ENCODE results near the gene CABLES1.

DNA sequence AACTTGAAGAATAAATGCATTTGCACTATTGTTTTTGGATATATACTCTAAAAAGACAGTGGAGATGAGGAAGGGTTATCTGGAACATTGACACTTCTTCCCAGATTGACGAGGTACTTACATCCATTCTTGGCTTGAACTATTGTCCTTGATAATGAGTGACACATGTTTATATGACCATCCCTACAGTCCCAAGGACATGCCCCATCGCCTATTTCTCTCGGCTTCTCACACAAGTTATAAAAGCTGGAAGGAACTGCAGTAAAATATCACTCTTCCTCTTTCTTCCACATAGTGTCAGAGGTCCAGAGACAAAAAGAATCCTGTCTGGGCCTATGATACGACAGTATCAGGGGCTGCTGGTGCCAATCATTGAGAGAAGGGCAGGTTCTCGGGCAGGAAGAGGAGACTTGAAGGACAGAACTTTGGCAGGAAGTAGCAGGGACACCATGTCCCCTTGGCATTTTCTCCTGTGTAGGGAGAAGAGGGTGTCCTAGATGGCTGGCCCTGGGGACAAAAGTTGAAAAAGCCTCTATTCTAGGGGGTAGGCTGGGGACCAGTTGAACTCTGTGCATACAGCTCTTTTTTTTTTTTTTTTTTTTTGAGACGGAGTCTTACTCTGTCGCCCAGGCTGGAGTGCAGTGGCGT, 5.8 kb upstream of the CABLES1 start:
- TF ChIP-seq, protein P1, sequence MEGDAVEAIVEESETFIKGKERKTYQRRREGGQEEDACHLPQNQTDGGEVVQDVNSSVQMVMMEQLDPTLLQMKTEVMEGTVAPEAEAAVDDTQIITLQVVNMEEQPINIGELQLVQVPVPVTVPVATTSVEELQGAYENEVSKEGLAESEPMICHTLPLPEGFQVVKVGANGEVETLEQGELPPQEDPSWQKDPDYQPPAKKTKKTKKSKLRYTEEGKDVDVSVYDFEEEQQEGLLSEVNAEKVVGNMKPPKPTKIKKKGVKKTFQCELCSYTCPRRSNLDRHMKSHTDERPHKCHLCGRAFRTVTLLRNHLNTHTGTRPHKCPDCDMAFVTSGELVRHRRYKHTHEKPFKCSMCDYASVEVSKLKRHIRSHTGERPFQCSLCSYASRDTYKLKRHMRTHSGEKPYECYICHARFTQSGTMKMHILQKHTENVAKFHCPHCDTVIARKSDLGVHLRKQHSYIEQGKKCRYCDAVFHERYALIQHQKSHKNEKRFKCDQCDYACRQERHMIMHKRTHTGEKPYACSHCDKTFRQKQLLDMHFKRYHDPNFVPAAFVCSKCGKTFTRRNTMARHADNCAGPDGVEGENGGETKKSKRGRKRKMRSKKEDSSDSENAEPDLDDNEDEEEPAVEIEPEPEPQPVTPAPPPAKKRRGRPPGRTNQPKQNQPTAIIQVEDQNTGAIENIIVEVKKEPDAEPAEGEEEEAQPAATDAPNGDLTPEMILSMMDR (IDR thresholded peaks at IDR 0.05), result no peak
- TF ChIP-seq POLR2A (IDR thresholded peaks at IDR 0.05), result no peak

Measured in testis (tissue), 2 donors.